Measurements from ENCODE around the gene PARL. TPM values are rescaled to one million over a fixed set of nuclear protein-coding genes. Genes with fewer than 3 reads are reported as not detected.

PARL gene
- total RNA-seq, 1 experiment from 2014 or later = 82.3 TPM

DNA sequence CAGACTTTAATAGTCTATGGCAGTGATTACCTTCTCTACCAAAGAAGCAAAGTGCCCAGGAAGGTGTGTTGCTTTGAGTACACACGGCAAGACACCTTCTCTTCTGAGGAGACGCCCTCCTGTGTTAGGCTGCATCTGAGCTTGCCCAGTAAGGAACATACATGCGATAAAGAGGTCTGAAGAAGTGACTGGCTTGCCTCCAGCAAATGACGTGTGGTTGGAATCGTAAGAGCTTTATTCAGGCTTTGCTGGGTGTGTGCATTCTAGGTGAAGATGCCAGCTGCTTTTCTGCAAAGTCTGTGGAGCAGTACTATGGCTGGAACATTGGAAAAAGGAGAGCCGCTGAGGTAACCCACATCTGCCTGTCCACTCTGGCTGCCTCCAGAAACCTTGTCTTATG, 81.7 kb downstream of the PARL start:
- Histone ChIP-seq H3K4me3 (ENCODE audit: low read depth in 2 of 2, low read length in 2 of 2) (no peak overlapping the region), H3K36me3 (ENCODE audit: control insufficient read depth, insufficient read depth, low read length) (peaks cover 25% of the 10 kb centered on the region), H3K4me1 (ENCODE audit: control insufficient read depth, insufficient read depth, low read length) (no peaks in the 10 kb centered on the region), H3K27me3 (ENCODE audit: control insufficient read depth, insufficient read depth, low read length) (no peaks in the 10 kb centered on the region), H3K9me3 (ENCODE audit: control insufficient read depth, insufficient read depth, low read depth, low read length) (no peaks in the 10 kb centered on the region), H3K27ac (ENCODE audit: low read length) (no peak overlapping the region)
- BruUV-seq (replicated peaks) = no TSS peak
- intact Hi-C loops (cut with micrococcal nuclease; ENCODE audit: unreplicated experiment) = no loop called here
- DNase-seq (ENCODE audit: low read depth, low spot score) (no peak), ATAC-seq (no peak)
- CTCF ChIA-PET = interaction anchor here (0.6 kb wide), 1 partner anchor 333 kb away, joined by 9 read pairs; no protein-coding TSS in a partner anchor
- TF ChIP-seq POLR2AphosphoS5 (IDR thresholded peaks at IDR 0.05; ENCODE audit: low read depth, low read length) (no peak), SIN3A (IDR thresholded peaks at IDR 0.05; ENCODE audit: borderline replicate concordance, insufficient read depth, low read depth, low read length) (no peak), TCF7L2 (IDR thresholded peaks at IDR 0.05; ENCODE audit: low read depth, low read length) (no peak)
- TF ChIP-seq, protein P1, sequence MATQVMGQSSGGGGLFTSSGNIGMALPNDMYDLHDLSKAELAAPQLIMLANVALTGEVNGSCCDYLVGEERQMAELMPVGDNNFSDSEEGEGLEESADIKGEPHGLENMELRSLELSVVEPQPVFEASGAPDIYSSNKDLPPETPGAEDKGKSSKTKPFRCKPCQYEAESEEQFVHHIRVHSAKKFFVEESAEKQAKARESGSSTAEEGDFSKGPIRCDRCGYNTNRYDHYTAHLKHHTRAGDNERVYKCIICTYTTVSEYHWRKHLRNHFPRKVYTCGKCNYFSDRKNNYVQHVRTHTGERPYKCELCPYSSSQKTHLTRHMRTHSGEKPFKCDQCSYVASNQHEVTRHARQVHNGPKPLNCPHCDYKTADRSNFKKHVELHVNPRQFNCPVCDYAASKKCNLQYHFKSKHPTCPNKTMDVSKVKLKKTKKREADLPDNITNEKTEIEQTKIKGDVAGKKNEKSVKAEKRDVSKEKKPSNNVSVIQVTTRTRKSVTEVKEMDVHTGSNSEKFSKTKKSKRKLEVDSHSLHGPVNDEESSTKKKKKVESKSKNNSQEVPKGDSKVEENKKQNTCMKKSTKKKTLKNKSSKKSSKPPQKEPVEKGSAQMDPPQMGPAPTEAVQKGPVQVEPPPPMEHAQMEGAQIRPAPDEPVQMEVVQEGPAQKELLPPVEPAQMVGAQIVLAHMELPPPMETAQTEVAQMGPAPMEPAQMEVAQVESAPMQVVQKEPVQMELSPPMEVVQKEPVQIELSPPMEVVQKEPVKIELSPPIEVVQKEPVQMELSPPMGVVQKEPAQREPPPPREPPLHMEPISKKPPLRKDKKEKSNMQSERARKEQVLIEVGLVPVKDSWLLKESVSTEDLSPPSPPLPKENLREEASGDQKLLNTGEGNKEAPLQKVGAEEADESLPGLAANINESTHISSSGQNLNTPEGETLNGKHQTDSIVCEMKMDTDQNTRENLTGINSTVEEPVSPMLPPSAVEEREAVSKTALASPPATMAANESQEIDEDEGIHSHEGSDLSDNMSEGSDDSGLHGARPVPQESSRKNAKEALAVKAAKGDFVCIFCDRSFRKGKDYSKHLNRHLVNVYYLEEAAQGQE (IDR thresholded peaks at IDR 0.05; ENCODE audit: insufficient read depth in 1 of 2, low read depth in 2 of 2, low read length in 1 of 2) = no peak
- TF ChIP-seq, protein P2, sequence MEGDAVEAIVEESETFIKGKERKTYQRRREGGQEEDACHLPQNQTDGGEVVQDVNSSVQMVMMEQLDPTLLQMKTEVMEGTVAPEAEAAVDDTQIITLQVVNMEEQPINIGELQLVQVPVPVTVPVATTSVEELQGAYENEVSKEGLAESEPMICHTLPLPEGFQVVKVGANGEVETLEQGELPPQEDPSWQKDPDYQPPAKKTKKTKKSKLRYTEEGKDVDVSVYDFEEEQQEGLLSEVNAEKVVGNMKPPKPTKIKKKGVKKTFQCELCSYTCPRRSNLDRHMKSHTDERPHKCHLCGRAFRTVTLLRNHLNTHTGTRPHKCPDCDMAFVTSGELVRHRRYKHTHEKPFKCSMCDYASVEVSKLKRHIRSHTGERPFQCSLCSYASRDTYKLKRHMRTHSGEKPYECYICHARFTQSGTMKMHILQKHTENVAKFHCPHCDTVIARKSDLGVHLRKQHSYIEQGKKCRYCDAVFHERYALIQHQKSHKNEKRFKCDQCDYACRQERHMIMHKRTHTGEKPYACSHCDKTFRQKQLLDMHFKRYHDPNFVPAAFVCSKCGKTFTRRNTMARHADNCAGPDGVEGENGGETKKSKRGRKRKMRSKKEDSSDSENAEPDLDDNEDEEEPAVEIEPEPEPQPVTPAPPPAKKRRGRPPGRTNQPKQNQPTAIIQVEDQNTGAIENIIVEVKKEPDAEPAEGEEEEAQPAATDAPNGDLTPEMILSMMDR (IDR thresholded peaks at IDR 0.05) = no peak
- POLR2A ChIA-PET = no interaction called here
- in situ Hi-C loops (cut with HindIII; ENCODE audit: low pct_unique_long_range_greater_than_20kb, low sequenced_read_pairs) = no loop called here

DNA sequence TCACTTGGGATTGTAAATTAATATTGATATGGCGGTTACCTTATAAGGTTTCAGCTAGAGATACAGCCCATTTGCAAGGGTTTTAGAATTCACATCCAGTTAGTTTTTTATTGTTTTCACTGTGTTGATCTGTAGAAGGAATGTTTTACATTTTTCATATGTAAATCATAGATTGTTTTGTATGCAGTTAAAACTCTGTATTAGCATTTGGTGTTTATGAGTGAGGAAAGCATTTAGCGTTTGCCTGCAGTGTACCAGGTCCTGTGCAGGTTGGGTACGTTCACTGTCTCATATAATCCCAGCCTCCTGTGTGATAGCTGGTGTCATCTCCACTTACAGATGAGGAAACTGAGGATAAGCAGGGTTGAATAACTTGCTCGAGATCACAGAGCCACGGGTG, 83.1 kb downstream of the PARL start:
- POLR2A ChIA-PET = interaction anchor here (0.6 kb wide), 1 partner anchor 172 kb away, joined by 3 read pairs; no protein-coding TSS in a partner anchor
- Histone ChIP-seq H3K27ac (ENCODE audit: low read length) (no peak overlapping the region), H3K36me3 (ENCODE audit: control insufficient read depth, insufficient read depth, low read length) (peaks cover 15% of the 10 kb centered on the region), H3K9me3 (ENCODE audit: control insufficient read depth, insufficient read depth, low read depth, low read length) (no peaks in the 10 kb centered on the region), H3K27me3 (ENCODE audit: control insufficient read depth, insufficient read depth, low read length) (no peaks in the 10 kb centered on the region), H3K4me1 (ENCODE audit: control insufficient read depth, insufficient read depth, low read length) (no peaks in the 10 kb centered on the region), H3K4me3 (ENCODE audit: low read depth in 2 of 2, low read length in 2 of 2) (no peak overlapping the region)
- intact Hi-C loops (cut with micrococcal nuclease; ENCODE audit: unreplicated experiment) (no loop called here), in situ Hi-C loops (cut with HindIII; ENCODE audit: low pct_unique_long_range_greater_than_20kb, low sequenced_read_pairs) (no loop called here)
- BruUV-seq (replicated peaks) = no TSS peak
- CTCF ChIA-PET = no interaction called here
- DNase-seq (ENCODE audit: low read depth, low spot score) (no peak), ATAC-seq (no peak)
- no peak for TF ChIP-seq POLR2AphosphoS5 (IDR thresholded peaks at IDR 0.05; ENCODE audit: low read depth, low read length)
- TF ChIP-seq, protein P2 (IDR thresholded peaks at IDR 0.05) = no peak

Measured in Panc1 (cell line).